Raji (cell line): ENCODE results near the gene CHD6.

Experiments
- POLR2A ChIP-seq: IDR thresholded peaks from 2 replicates; pipeline ENCODE4 v1.6.1; 2011; ENCODE audit warnings: low read depth, low read length, control low read depth; ENCODE audit not compliant: insufficient read depth

The CHD6 gene

GRCh38 chr20:41355598-41356203, 262.5 kb downstream of the CHD6 start:
- no peak for TF ChIP-seq POLR2A

- no peak for TF ChIP-seq POLR2A
Measured at GRCh38 chr20:41355192-41355591, 263.0 kb downstream of the CHD6 start.

- no peak for TF ChIP-seq POLR2A
Measured at GRCh38 chr20:41353530-41353929, 264.6 kb downstream of the CHD6 start.

- TF ChIP-seq POLR2A = no peak
Measured at GRCh38 chr20:41352666-41353065, 265.5 kb downstream of the CHD6 start.

- no peak for TF ChIP-seq POLR2A
Measured at GRCh38 chr20:41352106-41352505, 266.1 kb downstream of the CHD6 start.
